Endothelial cell of umbilical vein (primary cell): Measurements from ENCODE around the gene PRDM13. TPM values are rescaled to one million over a fixed set of nuclear protein-coding genes. Genes with fewer than 3 reads are reported as not detected.
A peak's percentile ranks its signal among the peaks of the same experiment; 100 is the strongest.
"Not testable (repeated sequence)": the region's sequence is repeated elsewhere in the genome, so short reads cannot be mapped to it uniquely, and the experiment has no call there.

Experiments
- BruUV-seq: library from RNA; stranded (reverse); fragments of 400-500 nt; replicated peaks from 2 replicates; lab custom pipeline; 2021; lab: Mats Ljungman, UMichigan
- CTCF ChIA-PET: fragments of 300-600, 350-600 bp; sonication (Branson Sonifier 250); formaldehyde crosslinking; loops from one replicate; lab custom pipeline; 2021; ENCODE audit warnings: antibody characterized with exemption, inconsistent platforms; lab: Charles Lee
- POLR2A ChIA-PET: fragments of 300-600, 350-600 bp; sonication (Branson Sonifier 250); formaldehyde crosslinking; loops from one replicate; lab custom pipeline; 2021; ENCODE audit warnings: antibody characterized with exemption, inconsistent platforms; lab: Charles Lee
- DNase-seq: peaks from one replicate; pipeline ENCODE4 v3.0.0-alpha.2; 2011; ENCODE audit warnings: low read depth, low spot score
- FAIRE-seq: peaks from 2 replicates; lab custom pipeline; 2011; peaks lifted over from hg19 to GRCh38; lab: Jason Lieb, UNC
- H2AFZ ChIP-seq: 2 replicates; pipeline ENCODE4 v1.6.0; 2012; ENCODE audit warnings: low read depth, low read length, control low read depth, inconsistent platforms
- H3K27ac ChIP-seq: 2 replicates; pipeline ENCODE4 v1.5.1; 2011; ENCODE audit warnings: low read depth, mild to moderate bottlenecking, control low read depth, low read length, moderate library complexity; ENCODE audit not compliant: insufficient read depth
- H3K27me3 ChIP-seq, 2 experiments: 2 replicates each; pipeline versions ENCODE4 v1.6.0 to v1.6.1; 2011; ENCODE audit warnings: low read length in 2 of 2, mixed read lengths in 1 of 2; ENCODE audit not compliant: control insufficient read depth in 2 of 2, insufficient read depth in 2 of 2
- H3K36me3 ChIP-seq, 2 experiments: 2 replicates in 1 of 2; 3 replicates in 1 of 2; pipeline ENCODE4 v1.5.1; 2011; ENCODE audit warnings: low read length in 2 of 2, mild to moderate bottlenecking in 1 of 2, moderate library complexity in 1 of 2; ENCODE audit not compliant: control insufficient read depth in 2 of 2, insufficient read depth in 2 of 2; ENCODE audit errors: extremely low read depth in 1 of 2
- H3K4me1 ChIP-seq: 3 replicates; pipeline ENCODE4 v1.5.1; 2011; ENCODE audit warnings: mild to moderate bottlenecking, low read length; ENCODE audit not compliant: control insufficient read depth, insufficient read depth; ENCODE audit errors: extremely low read depth
- H3K4me2 ChIP-seq: 2 replicates; pipeline ENCODE4 v1.6.1; 2011; ENCODE audit warnings: low read length, control low read depth, mixed read lengths; ENCODE audit not compliant: insufficient read depth
- H3K4me3 ChIP-seq, 3 experiments: fragments of 200-600 bp in 1 of 3; sonication (generic), shearing (Covaris generic) in 1 of 3; replicated peaks in 1 of 3; 2 replicates each; pipeline ENCODE4 v1.5.1; 2011 to 2016; ENCODE audit warnings: control low read depth in 3 of 3, low read length in 3 of 3, mild to moderate bottlenecking in 2 of 3, inconsistent platforms in 1 of 3, low read depth in 1 of 3, moderate library complexity in 1 of 3; ENCODE audit not compliant: insufficient read depth in 1 of 3
- H3K79me2 ChIP-seq: 2 replicates; pipeline ENCODE4 v1.6.0; 2012; ENCODE audit warnings: low read length, inconsistent platforms; ENCODE audit not compliant: control insufficient read depth, insufficient read depth
- H3K9ac ChIP-seq: replicated peaks from 2 replicates; pipeline ENCODE3; 2011; ENCODE audit warnings: low read length, control low read depth; ENCODE audit not compliant: insufficient read depth; ENCODE audit errors: extremely low read depth
- H3K9me1 ChIP-seq: replicated peaks from 3 replicates; pipeline ENCODE4 v1.6.0; 2011; ENCODE audit warnings: mild to moderate bottlenecking, low read length; ENCODE audit not compliant: control insufficient read depth, insufficient read depth; ENCODE audit errors: extremely low read depth
- H3K9me3 ChIP-seq: replicated peaks from 2 replicates; pipeline ENCODE4 v1.5.1; 2012; ENCODE audit warnings: low read length, inconsistent platforms; ENCODE audit not compliant: control insufficient read depth, insufficient read depth
- H4K20me1 ChIP-seq: replicated peaks from 2 replicates; pipeline ENCODE3; 2011; ENCODE audit warnings: mild to moderate bottlenecking, low read length; ENCODE audit not compliant: control insufficient read depth, insufficient read depth; ENCODE audit errors: extremely low read depth
- EZH2 ChIP-seq: IDR thresholded peaks from 2 replicates; pipeline ENCODE4 v1.6.1; 2012; ENCODE audit warnings: borderline replicate concordance, low read depth, mild to moderate bottlenecking, moderate library complexity, low read length, inconsistent platforms; ENCODE audit not compliant: severe bottlenecking
- FOS ChIP-seq: IDR thresholded peaks from 2 replicates; pipeline ENCODE4 v1.6.1; 2011; ENCODE audit warnings: mild to moderate bottlenecking, low read length, moderate library complexity, borderline replicate concordance; ENCODE audit not compliant: insufficient read depth
- POLR2A ChIP-seq: IDR thresholded peaks from 2 replicates; pipeline ENCODE4 v1.6.1; 2012; ENCODE audit warnings: low read depth, mild to moderate bottlenecking, control low read depth, low read length
- POLR2AphosphoS5 ChIP-seq: IDR thresholded peaks from 2 replicates; pipeline ENCODE4 v1.6.1; 2012; ENCODE audit warnings: low read depth, mild to moderate bottlenecking, control low read depth, low read length, moderate library complexity; ENCODE audit not compliant: insufficient read depth
- dilution Hi-C: fragments of 300-500 bp; cut with MboI; formaldehyde crosslinking; loops from one replicate; pipeline ENCODE4 v1.15.0; 2019; ENCODE audit warnings: low sequenced_read_pairs; ENCODE audit not compliant: extremely low pct_ligation_motif_present
- intact Hi-C: fragments of 100-400 bp; cut with micrococcal nuclease; formaldehyde crosslinking; loops from one replicate; pipeline ENCODE4 v1.10.0; 2022
- polyA plus RNA-seq, 4 experiments: library from polyadenylated mRNA; depleted of rRNA in 3 of 4; stranded (reverse) in 3 of 4; unstranded in 1 of 4; fragments of >200 nt; gene quantifications; 2 replicates each; pipeline versions ENCODE4 v1.2.1 to v1.2.3, GENCODE V29; 2011 to 2012; ENCODE audit warnings: missing spikeins in 1 of 4
- total RNA-seq: library from RNA; stranded (reverse); gene quantifications from 2 replicates; pipeline ENCODE4 v1.2.3, GENCODE V29; 2021
- TF ChIP-seq, protein P1 (sequence below), 2 donors: IDR thresholded peaks; 1 replicate in 1 of 2; 2 replicates in 1 of 2; pipeline ENCODE4 v1.5.1; 2011; ENCODE audit warnings: low read length in 2 of 2, mild to moderate bottlenecking in 2 of 2, moderate library complexity in 2 of 2, control low read depth in 1 of 2, inconsistent platforms in 1 of 2, low read depth in 1 of 2; ENCODE audit not compliant: insufficient read depth in 1 of 2; ENCODE audit errors: extremely low read depth in 1 of 2

Gene PRDM13
- total and polyA plus RNA-seq, 2 donors (not counting 3 experiments of a cell fraction or from before 2014, with no cell fraction given) = not detected

DNA sequence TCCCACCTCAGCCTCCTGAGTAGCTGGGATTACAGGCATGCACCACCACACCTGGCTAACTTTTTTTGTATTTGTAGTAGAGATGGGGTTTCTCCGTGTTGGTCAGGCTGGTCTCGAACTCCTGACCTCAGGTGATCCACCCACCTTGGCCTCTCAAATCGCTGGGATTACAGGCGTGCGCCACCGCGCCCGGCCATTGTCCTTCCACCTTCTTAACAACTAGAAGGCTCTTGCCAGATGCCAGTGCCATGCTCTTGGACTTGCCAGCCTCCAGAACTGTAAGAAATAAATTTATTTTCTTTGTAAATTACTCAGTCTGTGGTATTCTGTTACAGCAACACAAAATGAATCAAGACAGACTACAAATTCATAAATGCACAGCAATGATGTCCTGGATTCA is 11.9 kb upstream of the PRDM13 start:
- H2AFZ ChIP-seq, DNase-seq, H3K4me1 ChIP-seq, BruUV-seq, H3K9me3 ChIP-seq, CTCF ChIA-PET, POLR2A ChIA-PET, H3K4me2 ChIP-seq, H3K27ac ChIP-seq, H3K36me3 ChIP-seq, H4K20me1 ChIP-seq, H3K9me1 ChIP-seq, H3K79me2 ChIP-seq, H3K4me3 ChIP-seq, H3K9ac ChIP-seq, FAIRE-seq, dilution Hi-C loops: not testable (repeated sequence)
- peaks cover 67 to 97% of the 10 kb centered on the region in 2 experiments for H3K27me3 ChIP-seq
- intact Hi-C loops = loop anchor here (10.0 kb wide), 1 partner anchor 760 kb away; the partner anchor contains the start of gene POU3F2

DNA sequence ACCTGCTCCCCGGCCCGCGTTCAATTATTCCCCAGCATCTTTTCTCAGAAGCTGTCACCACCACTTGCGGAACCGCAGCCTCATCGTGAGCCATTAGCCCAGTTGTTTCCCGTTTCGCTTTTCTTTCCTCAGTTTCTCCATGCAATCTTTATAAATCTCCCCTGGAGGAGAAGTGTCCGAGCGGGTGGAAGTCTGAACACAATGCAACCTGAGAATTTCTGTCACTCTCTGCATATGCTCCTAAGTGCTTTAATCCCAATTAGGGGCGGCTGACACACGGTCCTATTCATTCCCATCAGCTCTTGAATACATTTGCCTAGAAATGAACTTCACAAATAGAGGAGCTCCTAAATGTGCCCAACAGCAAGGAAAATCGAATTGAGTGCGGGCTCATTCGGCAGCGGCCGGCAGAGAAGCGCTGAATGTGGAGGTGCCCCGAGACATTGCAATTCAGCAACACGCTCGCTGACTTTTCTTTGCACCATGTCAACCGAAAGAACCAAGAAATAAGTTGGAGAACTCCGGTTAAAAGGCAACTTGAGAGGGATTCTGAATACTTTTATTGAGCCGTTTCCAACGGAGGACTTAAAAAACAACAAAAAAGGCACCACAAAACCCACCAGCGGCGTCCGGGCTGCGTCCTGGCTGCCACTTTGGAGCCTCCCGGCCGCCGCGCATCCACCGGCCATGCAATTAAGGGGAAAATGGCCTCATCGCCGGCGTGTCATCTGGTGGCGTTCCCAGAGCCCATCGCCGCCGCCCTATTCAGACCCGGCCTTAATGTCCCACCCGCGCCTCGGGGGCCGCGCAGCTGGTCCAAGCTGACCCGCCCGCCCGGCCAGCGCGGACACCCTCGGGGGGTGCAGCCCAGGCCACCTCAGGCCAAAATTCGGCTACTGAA is 3.9 kb upstream of the PRDM13 start:
- dilution Hi-C loops = no loop called here
- POLR2A ChIA-PET = interaction anchor here (0.6 kb wide), 1 partner anchor 32 kb away, joined by 11 read pairs; no protein-coding TSS in a partner anchor

More for the DNA sequence above, 3.9 kb upstream of the PRDM13 start:
- peak overlapping the region; percentile 4 for H3K4me2 ChIP-seq
- H3K9me1 ChIP-seq = no peaks in the 10 kb centered on the region
- H3K36me3 ChIP-seq = no peaks in the 10 kb centered on the region
- H3K79me2 ChIP-seq = no peaks in the 10 kb centered on the region
- no peak overlapping the region for H3K27ac ChIP-seq
- no peaks in the 10 kb centered on the region for H4K20me1 ChIP-seq
- H3K9me3 ChIP-seq = no peaks in the 10 kb centered on the region
- intact Hi-C loops = loop anchor here (1.0 to 10.0 kb wide), 3 partner anchors 13 to 862 kb away; partner anchors contain the start of genes CCNC and SIM1
- no peaks in the 10 kb centered on the region for H3K4me1 ChIP-seq
- DNase-seq (no peak), FAIRE-seq (no peak)
- H3K4me3 ChIP-seq = no peak overlapping the region
- BruUV-seq = no TSS peak
- H3K27me3 ChIP-seq = peaks cover 72 to 100% of the 10 kb centered on the region in 2 experiments
- no peak overlapping the region for H3K9ac ChIP-seq
- CTCF ChIA-PET = interaction anchor here (0.6 to 1.5 kb wide), 6 partner anchors 10 to 177 kb away, joined by 3 to 7 read pairs (median 4); partner anchors contain the start of gene CCNC
- TF ChIP-seq POLR2A (no peak), POLR2AphosphoS5 (no peak), EZH2 (peak; percentile 85), FOS (no peak)
- TF ChIP-seq, protein P1, sequence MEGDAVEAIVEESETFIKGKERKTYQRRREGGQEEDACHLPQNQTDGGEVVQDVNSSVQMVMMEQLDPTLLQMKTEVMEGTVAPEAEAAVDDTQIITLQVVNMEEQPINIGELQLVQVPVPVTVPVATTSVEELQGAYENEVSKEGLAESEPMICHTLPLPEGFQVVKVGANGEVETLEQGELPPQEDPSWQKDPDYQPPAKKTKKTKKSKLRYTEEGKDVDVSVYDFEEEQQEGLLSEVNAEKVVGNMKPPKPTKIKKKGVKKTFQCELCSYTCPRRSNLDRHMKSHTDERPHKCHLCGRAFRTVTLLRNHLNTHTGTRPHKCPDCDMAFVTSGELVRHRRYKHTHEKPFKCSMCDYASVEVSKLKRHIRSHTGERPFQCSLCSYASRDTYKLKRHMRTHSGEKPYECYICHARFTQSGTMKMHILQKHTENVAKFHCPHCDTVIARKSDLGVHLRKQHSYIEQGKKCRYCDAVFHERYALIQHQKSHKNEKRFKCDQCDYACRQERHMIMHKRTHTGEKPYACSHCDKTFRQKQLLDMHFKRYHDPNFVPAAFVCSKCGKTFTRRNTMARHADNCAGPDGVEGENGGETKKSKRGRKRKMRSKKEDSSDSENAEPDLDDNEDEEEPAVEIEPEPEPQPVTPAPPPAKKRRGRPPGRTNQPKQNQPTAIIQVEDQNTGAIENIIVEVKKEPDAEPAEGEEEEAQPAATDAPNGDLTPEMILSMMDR (IDR thresholded peaks at IDR 0.05; ENCODE audit: extremely low read depth in 1 of 2, insufficient read depth in 1 of 2, low read depth in 1 of 2, low read length in 2 of 2) = no peak
- H2AFZ ChIP-seq = no peak overlapping the region
